Colonic mucosa (tissue), 4 donors: ENCODE results near the gene FAM83D. TPM values are rescaled to one million over a fixed set of nuclear protein-coding genes. Genes with fewer than 3 reads are reported as not detected.

ENCODE experiments used
- DNase-seq: peaks from one replicate; pipeline ENCODE4 v3.0.0-alpha.2; 2020
- H3K27ac ChIP-seq: fragments of 200-600 bp; one replicate; pipeline ENCODE4 v1.8.0; 2021
- H3K27me3 ChIP-seq: fragments of 200-600 bp; one replicate; pipeline ENCODE4 v1.8.0; 2021
- H3K36me3 ChIP-seq: fragments of 200-600 bp; one replicate; pipeline ENCODE4 v1.8.0; 2021
- H3K4me1 ChIP-seq: fragments of 200-600 bp; one replicate; pipeline ENCODE4 v1.8.0; 2021; ENCODE audit warnings: mild to moderate bottlenecking
- H3K4me3 ChIP-seq: fragments of 200-600 bp; one replicate; pipeline ENCODE4 v1.8.0; 2021
- H3K9ac ChIP-seq, 2 donors: one replicate each; pipeline ENCODE4 v1.7.0; 2013; ENCODE audit warnings: control low read depth in 2 of 2, low read depth in 2 of 2, low read length in 2 of 2
- H3K9me3 ChIP-seq: fragments of 200-600 bp; one replicate; pipeline ENCODE4 v1.8.0; 2021
- CTCF ChIP-seq: fragments of 200-600 bp; IDR thresholded peaks from one replicate; pipeline ENCODE4 v1.8.0; 2022; ENCODE audit warnings: antibody characterized with exemption, mild to moderate bottlenecking
- intact Hi-C: fragments of 100-400 bp; cut with DNase I; formaldehyde crosslinking; loops from one replicate; pipeline ENCODE4 v1.14.1; 2022
- total RNA-seq, 2 donors: library from RNA; stranded (reverse); fragmentation: NEBNext Ultra II Directional in 1 of 2; extraction: Animal tissue kit (Norgen Biotek cat#: 25700) in 1 of 2; gene quantifications; one replicate each; pipeline ENCODE4 v1.2.1, GENCODE V29; 2021
- donor health status: healthy.
- donor health status: DM: no; HTN: no; CAD: no.
- donor health status: DM: no; HTN: no; CAD: no.

The FAM83D gene
- total RNA-seq, 2 donors from 2014 or later: 25.5 to 32.6 TPM

GRCh38 chr20:38941726-38942389 is 15.6 kb downstream of the FAM83D start:
- no peaks in the 10 kb centered on the region for H3K27me3 ChIP-seq
- no peaks in the 10 kb centered on the region for H3K36me3 ChIP-seq
- intact Hi-C loops: no loop called here
- no peak overlapping the region for H3K4me3 ChIP-seq
- H3K27ac ChIP-seq: no peak overlapping the region
- DNase-seq: no peak
- H3K4me1 ChIP-seq: no peaks in the 10 kb centered on the region
- TF ChIP-seq CTCF: no peak
- no peak overlapping the region for H3K9ac ChIP-seq
- H3K9me3 ChIP-seq: no peaks in the 10 kb centered on the region

- Histone ChIP-seq H3K4me1 (no peaks in the 10 kb centered on the region), H3K27me3 (no peaks in the 10 kb centered on the region), H3K4me3 (no peak overlapping the region), H3K9me3 (no peaks in the 10 kb centered on the region), H3K9ac (no peak overlapping the region), H3K36me3 (no peaks in the 10 kb centered on the region), H3K27ac (no peak overlapping the region)
- no peak for TF ChIP-seq CTCF
- intact Hi-C loops: no loop called here
- no peak for DNase-seq
These were observed 18.8 kb downstream of the FAM83D start for GRCh38 chr20:38945012-38945411.

- intact Hi-C loops: no loop called here
- no peaks in the 10 kb centered on the region for H3K9me3 ChIP-seq
- no peak overlapping the region for H3K27ac ChIP-seq
- H3K4me1 ChIP-seq: no peaks in the 10 kb centered on the region
- no peak overlapping the region for H3K4me3 ChIP-seq
- TF ChIP-seq CTCF: no peak
- no peak overlapping the region for H3K9ac ChIP-seq
- no peaks in the 10 kb centered on the region for H3K36me3 ChIP-seq
- no peaks in the 10 kb centered on the region for H3K27me3 ChIP-seq
- DNase-seq: no peak
These were observed 20.6 kb downstream of the FAM83D start for GRCh38 chr20:38946836-38947235.

- Histone ChIP-seq H3K9me3 (no peaks in the 10 kb centered on the region), H3K27ac (no peak overlapping the region), H3K36me3 (no peaks in the 10 kb centered on the region), H3K27me3 (no peaks in the 10 kb centered on the region), H3K4me3 (no peak overlapping the region), H3K4me1 (no peaks in the 10 kb centered on the region), H3K9ac (no peak overlapping the region)
- intact Hi-C loops: no loop called here
- no peak for TF ChIP-seq CTCF
- no peak for DNase-seq
These were observed 21.7 kb downstream of the FAM83D start for GRCh38 chr20:38947931-38948362.

- intact Hi-C loops: no loop called here
These were observed 24.0 kb downstream of the FAM83D start for GRCh38 chr20:38950254-38950653.

More at GRCh38 chr20:38950254-38950653, 24.0 kb downstream of the FAM83D start:
- Histone ChIP-seq H3K9me3 (no peaks in the 10 kb centered on the region), H3K36me3 (no peaks in the 10 kb centered on the region), H3K27me3 (no peaks in the 10 kb centered on the region), H3K4me1 (no peaks in the 10 kb centered on the region), H3K4me3 (no peak overlapping the region), H3K9ac (no peak overlapping the region), H3K27ac (no peak overlapping the region)
- DNase-seq: no peak
- no peak for TF ChIP-seq CTCF
